Smooth muscle cell (in vitro differentiated cells): ENCODE results near the gene TASL. TPM values are rescaled to one million over a fixed set of nuclear protein-coding genes. Genes with fewer than 3 reads are reported as not detected.
"Not testable (repeated sequence)": the region's sequence is repeated elsewhere in the genome, so short reads cannot be mapped to it uniquely, and the experiment has no call there.

Experiments used
- DNase-seq: peaks from one replicate; lab custom pipeline; 2025; ENCODE audit not compliant: unreplicated experiment; lab: John Stamatoyannopoulos, UW
- H2AFZ ChIP-seq: fragments of 200-600 bp; sonication (generic); 2 replicates; pipeline ENCODE4 v1.6.0; 2016; ENCODE audit warnings: antibody characterized with exemption, low read depth, mild to moderate bottlenecking
- H3F3A ChIP-seq: fragments of 200-600 bp; sonication (generic); 2 replicates; pipeline ENCODE4 v1.6.0; 2017; ENCODE audit warnings: antibody characterized with exemption, low read depth
- H3K27ac ChIP-seq: fragments of 200-600 bp; sonication (generic); 2 replicates; pipeline ENCODE4 v1.5.1; 2016; ENCODE audit warnings: low read depth, mild to moderate bottlenecking
- H3K27me3 ChIP-seq: fragments of 200-600 bp; sonication (generic); 2 replicates; pipeline ENCODE4 v1.6.1; 2016; ENCODE audit warnings: low read depth, mild to moderate bottlenecking
- H3K36me3 ChIP-seq: fragments of 200-600 bp; sonication (generic); 2 replicates; pipeline ENCODE4 v1.5.1; 2016; ENCODE audit warnings: low read depth
- H3K4me1 ChIP-seq: fragments of 200-600 bp; sonication (generic); 2 replicates; pipeline ENCODE4 v1.5.1; 2016; ENCODE audit warnings: low read depth
- H3K4me2 ChIP-seq: fragments of 200-600 bp; sonication (generic); 2 replicates; pipeline ENCODE4 v1.6.0; 2016; ENCODE audit warnings: mild to moderate bottlenecking
- H3K4me3 ChIP-seq: fragments of 200-600 bp; sonication (generic); 2 replicates; pipeline ENCODE4 v1.5.1; 2016; ENCODE audit warnings: mild to moderate bottlenecking
- H3K79me2 ChIP-seq: fragments of 200-600 bp; sonication (generic); 2 replicates; pipeline ENCODE4 v1.6.0; 2016; ENCODE audit warnings: low read depth, mild to moderate bottlenecking
- H3K9ac ChIP-seq: fragments of 200-600 bp; sonication (generic); 2 replicates; pipeline ENCODE4 v1.6.0; 2016; ENCODE audit warnings: low read depth
- H3K9me3 ChIP-seq: fragments of 200-600 bp; sonication (generic); replicated peaks from 2 replicates; pipeline ENCODE4 v1.5.1; 2016; ENCODE audit warnings: low read depth
- H4K20me1 ChIP-seq: fragments of 200-600 bp; sonication (generic); 2 replicates; pipeline ENCODE4 v1.6.0; 2016; ENCODE audit warnings: low read depth
- WGBS: methylation state at CpG from one replicate; pipeline ENCODE4 v1.1.7; 2016; ENCODE audit warnings: low lambda C conversion rate; 5-methylcytosine and 5-hydroxymethylcytosine counted together
- polyA plus RNA-seq: library from polyadenylated mRNA; unstranded; fragments of >200 nt; fragmentation: Nextera tagmentation; extraction: Ambion mirVana; gene quantifications from 2 replicates; pipeline ENCODE4 v1.2.1, GENCODE V29; 2016
- total RNA-seq: library from RNA; depleted of rRNA; stranded (reverse); fragments of >200 nt; gene quantifications from 2 replicates; pipeline ENCODE4 v1.2.3, GENCODE V29; 2014
- TF ChIP-seq, protein P1 (sequence below): fragments of 200-600 bp; sonication (generic); IDR thresholded peaks from 2 replicates; pipeline ENCODE4 v1.5.1; 2017; ENCODE audit warnings: borderline replicate concordance, mild to moderate bottlenecking, antibody characterized with exemption; ENCODE audit not compliant: insufficient read depth, poor library complexity, severe bottlenecking

The TASL gene
- total and polyA plus RNA-seq, 2 experiments from 2014 or later: not detected

DNA sequence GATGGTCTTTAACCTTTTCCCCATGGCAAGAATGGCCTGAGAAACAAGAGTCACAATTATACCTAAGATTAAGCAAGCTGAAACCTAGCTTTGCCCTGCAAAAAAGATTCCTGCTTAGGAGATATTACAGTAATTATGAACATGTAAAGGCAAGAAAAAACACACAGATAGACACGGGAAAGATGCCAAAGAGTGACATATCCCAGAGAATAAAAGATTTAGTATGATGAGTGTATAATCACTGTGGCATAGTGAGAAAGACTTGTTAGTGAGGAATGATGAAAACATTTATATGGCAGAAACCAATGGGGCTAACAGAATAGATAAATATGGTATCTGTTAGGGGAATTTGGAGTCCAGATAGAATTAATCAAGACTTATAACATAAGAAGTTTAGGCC, 29.6 kb upstream of the TASL start:
- DNase-seq: no peak
- Histone ChIP-seq H3K36me3 (no peaks in the 10 kb centered on the region), H3K4me1 (no peaks in the 10 kb centered on the region), H3F3A (no peaks in the 10 kb centered on the region), H3K9me3 (no peaks in the 10 kb centered on the region), H3K4me2 (no peak overlapping the region), H3K27ac (no peak overlapping the region), H3K79me2 (no peaks in the 10 kb centered on the region), H3K9ac (no peak overlapping the region), H3K27me3 (no peaks in the 10 kb centered on the region), H4K20me1 (no peaks in the 10 kb centered on the region), H3K4me3 (no peak overlapping the region), H2AFZ (no peak overlapping the region)
- TF ChIP-seq, protein P1, sequence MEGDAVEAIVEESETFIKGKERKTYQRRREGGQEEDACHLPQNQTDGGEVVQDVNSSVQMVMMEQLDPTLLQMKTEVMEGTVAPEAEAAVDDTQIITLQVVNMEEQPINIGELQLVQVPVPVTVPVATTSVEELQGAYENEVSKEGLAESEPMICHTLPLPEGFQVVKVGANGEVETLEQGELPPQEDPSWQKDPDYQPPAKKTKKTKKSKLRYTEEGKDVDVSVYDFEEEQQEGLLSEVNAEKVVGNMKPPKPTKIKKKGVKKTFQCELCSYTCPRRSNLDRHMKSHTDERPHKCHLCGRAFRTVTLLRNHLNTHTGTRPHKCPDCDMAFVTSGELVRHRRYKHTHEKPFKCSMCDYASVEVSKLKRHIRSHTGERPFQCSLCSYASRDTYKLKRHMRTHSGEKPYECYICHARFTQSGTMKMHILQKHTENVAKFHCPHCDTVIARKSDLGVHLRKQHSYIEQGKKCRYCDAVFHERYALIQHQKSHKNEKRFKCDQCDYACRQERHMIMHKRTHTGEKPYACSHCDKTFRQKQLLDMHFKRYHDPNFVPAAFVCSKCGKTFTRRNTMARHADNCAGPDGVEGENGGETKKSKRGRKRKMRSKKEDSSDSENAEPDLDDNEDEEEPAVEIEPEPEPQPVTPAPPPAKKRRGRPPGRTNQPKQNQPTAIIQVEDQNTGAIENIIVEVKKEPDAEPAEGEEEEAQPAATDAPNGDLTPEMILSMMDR: no peak
- 43% methylated on average over 1 of the region's 1 CpG for WGBS

DNA sequence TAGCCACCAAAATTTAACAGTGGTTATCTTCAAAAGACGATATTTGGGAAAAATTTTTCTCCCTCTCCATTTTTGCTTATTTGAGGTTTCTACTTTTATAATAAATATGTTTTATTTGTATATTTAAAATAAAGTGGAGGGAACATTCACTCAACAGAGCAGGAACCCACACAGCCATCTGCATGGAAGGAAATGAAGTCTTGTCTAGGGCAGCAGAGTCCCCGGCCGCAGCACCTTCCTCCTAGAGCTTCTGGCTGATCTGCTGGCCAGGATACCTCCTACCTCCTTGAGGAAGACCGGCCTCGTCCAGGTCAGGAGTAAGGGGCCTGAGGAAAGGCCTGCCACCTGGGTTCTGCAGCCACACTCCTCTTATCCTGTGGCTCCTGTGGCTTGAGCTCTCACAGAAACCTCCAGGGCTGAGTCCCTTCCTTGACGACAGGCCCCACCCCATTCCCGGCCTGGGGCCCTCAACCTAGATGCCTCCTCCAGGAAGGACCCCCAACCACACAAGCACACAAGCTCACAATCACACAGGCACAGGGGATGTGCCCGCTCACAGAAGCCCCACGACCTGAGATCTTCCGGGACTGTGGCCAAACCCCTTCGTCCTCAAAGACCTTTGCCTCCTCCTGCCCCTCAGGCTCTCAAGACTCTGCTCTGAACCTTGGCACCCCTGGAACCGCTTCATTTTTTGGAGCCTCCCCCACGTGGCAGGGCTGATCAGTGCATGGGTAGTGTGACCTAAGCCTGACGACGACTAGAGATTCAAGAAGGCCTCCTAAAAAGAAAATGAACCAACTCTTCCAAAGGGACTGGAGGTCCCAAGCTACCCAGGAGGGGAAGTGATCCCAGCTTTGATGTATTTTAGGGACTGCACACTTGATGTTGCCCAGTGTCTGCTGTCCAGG, 23.0 kb upstream of the TASL start:
- H3K79me2 ChIP-seq, H3K4me1 ChIP-seq, H4K20me1 ChIP-seq, H3K9ac ChIP-seq, DNase-seq, H3F3A ChIP-seq, H3K4me2 ChIP-seq, H3K4me3 ChIP-seq, H3K9me3 ChIP-seq, H3K36me3 ChIP-seq, H3K27me3 ChIP-seq, H2AFZ ChIP-seq, H3K27ac ChIP-seq: not testable (repeated sequence)
- WGBS: 74% methylated on average over 5 of the region's 15 CpGs

DNA sequence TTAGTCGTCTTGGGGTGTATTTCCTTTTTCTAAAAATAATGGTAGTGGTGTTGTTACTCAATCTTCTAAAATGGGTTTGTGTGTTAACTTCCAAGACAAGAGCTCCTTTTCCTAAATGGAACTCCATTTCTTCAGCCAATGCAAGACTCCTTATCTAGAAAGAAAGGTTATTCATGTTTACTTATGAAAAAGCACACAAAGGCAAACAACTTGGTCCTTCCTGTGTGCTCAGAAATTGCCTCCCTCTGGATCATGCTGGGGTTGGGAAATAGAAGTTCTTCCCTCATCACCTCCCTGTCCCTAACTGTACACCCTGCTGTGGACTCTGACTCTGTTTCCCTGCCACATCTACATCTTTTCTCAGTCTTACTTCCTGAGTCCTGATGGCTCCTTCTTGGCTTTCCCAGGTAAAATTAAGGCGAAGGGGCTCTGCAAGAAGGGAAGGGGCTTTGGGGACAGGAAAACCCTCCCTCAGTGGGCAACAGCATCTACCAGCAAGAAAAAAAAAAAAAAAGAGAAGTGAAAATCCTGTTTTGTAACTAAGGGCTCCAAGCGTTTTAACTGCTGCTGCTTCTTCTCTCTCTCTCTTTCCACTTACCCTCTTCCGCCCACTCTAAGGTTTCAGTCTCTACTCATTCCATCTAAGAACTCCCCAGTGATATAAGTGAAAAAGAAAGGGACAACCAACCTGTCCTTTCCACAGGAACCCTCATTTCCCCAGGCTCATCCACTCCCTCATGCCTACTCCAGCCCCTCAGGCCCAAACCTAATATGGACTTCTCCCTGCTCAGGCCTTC, 19.8 kb upstream of the TASL start:
- Histone ChIP-seq H3K4me3 (no peak overlapping the region), H3K4me1 (no peaks in the 10 kb centered on the region), H3K79me2 (no peaks in the 10 kb centered on the region), H3K27me3 (no peaks in the 10 kb centered on the region), H2AFZ (no peak overlapping the region), H3F3A (no peaks in the 10 kb centered on the region), H4K20me1 (no peaks in the 10 kb centered on the region), H3K9ac (no peak overlapping the region), H3K4me2 (no peak overlapping the region), H3K9me3 (no peaks in the 10 kb centered on the region), H3K27ac (no peak overlapping the region), H3K36me3 (no peaks in the 10 kb centered on the region)
- no peak for DNase-seq
- TF ChIP-seq, protein P1: no peak
- 77% methylated on average over 4 of the region's 4 CpGs for WGBS

DNA sequence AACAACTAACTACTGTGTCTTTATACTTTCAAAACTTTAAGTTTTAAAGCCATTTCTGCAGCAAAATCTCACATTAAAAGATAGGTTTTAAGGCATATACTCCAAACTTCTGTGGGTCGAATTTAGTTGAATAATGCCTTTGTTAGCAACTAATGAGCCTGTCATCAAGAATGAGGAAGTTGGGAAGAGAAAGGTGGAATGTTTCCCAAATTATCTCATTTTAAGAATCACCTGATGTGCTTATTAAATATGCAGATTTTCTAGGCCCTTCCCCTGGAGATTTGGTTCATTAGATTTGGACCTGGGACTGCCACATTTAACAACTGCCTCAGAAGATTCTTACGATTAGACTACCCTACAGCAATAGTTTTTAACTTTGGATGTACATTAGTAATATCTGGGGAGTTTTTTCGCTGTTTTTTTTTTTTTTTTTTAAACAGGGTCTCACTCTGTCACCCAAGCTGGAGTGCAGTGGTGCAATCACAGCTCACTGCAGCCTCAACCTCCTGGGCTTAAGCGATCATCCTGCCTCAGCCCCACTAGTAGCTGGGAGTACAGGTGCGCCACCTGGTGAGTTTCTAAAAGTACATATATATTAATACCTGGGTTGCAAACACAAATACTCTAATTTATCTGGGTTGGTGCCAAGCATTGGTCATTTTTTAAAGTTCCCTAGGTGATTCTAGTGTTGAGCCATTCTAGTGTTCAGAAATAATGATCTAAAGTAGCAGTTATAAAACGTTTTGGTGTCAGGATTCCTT, 16.1 kb upstream of the TASL start:
- Histone ChIP-seq H3K9me3 (no peaks in the 10 kb centered on the region), H3K9ac (no peak overlapping the region), H3K4me1 (no peaks in the 10 kb centered on the region), H3K4me3 (no peak overlapping the region), H3K79me2 (no peaks in the 10 kb centered on the region), H3F3A (no peaks in the 10 kb centered on the region), H2AFZ (no peak overlapping the region), H3K27me3 (no peaks in the 10 kb centered on the region), H3K27ac (no peak overlapping the region), H3K4me2 (no peak overlapping the region), H4K20me1 (no peaks in the 10 kb centered on the region), H3K36me3 (no peaks in the 10 kb centered on the region)
- WGBS: 61% methylated on average over 6 of the region's 6 CpGs
- no peak for DNase-seq
- TF ChIP-seq, protein P1: no peak
